ENCODE data around the gene XRCC5.
"Not testable (repeated sequence)": the region's sequence is repeated elsewhere in the genome, so short reads cannot be mapped to it uniquely, and the experiment has no call there.

Gene XRCC5

GRCh38 chr2:216192931-216193330 lies 83.8 kb downstream of the XRCC5 start:
- no peak for DNase-seq

- no peak for DNase-seq
These were observed 84.9 kb downstream of the XRCC5 start for GRCh38 chr2:216194013-216194412.

DNA sequence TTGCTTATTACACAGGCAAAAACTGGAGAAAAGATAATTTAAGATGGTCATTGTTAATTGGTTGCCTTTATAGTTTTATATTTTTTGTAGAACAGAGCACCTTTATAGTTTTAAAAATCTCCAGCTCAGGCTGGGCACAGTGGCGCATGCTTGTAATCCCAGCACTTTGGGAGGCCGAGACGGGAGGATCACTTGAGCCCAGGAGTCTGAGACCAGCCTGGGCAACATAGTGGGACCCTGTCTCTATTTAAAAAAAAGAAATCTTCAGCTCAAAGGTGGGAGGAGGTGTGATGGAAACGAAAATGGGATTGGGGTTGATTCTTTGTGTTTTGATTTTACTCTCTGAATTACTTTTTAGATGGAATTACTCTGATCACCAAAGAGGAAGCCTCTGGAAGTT lies 85.4 kb downstream of the XRCC5 start:
- DNase-seq = no peak

- DNase-seq = no peak
These were observed 86.4 kb downstream of the XRCC5 start for GRCh38 chr2:216195565-216196029.

GRCh38 chr2:216201692-216202306 lies 92.7 kb downstream of the XRCC5 start:
- no peak for DNase-seq

- no peak for DNase-seq
These were observed 93.6 kb downstream of the XRCC5 start for GRCh38 chr2:216202626-216203250.

GRCh38 chr2:216205486-216205885 lies 96.3 kb downstream of the XRCC5 start:
- DNase-seq = no peak

DNA sequence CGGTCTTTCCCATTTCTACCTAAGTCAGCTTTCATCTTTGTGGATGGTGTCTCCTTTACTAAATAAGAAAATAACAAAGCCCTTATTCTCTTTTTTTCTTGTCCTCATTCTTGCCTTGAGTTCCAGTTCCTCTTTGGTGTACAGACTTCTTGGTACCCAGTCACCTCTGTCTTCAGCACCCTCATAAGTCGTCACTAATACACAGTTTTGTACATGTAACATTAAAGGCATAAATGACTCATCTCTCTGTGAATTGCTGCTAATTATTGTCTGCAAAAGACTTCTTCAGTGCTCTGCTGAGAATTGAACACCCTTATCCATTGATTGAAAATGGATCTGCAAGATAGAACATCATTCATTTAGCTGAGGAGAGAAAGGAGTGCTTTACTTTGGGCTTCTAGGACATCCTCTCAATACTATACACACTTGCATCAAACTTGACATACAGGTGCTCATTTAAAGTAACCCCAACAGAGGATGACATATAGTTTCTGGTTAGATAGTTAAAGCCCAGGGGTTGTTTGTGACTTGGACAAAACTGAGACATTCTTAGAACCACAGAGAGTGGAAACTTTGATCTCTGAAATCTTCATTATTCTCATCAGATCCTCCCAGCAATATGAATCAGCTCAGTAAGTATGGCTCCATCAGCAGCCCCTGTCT lies 97.0 kb downstream of the XRCC5 start:
- DNase-seq = no peak

DNA sequence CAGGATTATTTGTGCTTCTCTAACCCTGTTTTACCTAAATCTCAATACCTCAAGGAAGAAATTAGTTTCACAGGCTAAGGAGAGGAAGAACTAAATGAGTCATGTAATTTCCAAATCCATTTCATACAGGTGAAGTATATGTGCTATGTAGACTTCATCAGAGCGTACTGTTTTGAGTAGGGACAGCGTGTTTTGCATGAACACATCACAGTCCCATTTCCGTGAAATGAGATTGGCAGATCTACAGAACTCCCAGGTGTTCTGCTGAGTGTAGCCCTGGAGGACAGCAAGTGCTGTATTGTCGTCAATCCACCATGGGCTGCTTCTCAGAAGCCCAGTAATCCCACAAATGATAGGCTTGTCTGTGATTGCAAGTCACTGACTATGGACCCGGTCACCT lies 97.7 kb downstream of the XRCC5 start:
- DNase-seq = no peak

- DNase-seq = not testable (repeated sequence)
These were observed 99.5 kb downstream of the XRCC5 start for GRCh38 chr2:216208661-216209060.

GRCh38 chr2:216210701-216211540 lies 101.8 kb downstream of the XRCC5 start:
- peak in 2 of 56 donors; percentile 3 to 11 for DNase-seq

- no peak for DNase-seq
These were observed 102.5 kb downstream of the XRCC5 start for GRCh38 chr2:216211614-216212145.

GRCh38 chr2:216214768-216215167 lies 105.6 kb downstream of the XRCC5 start:
- no peak for DNase-seq

DNA sequence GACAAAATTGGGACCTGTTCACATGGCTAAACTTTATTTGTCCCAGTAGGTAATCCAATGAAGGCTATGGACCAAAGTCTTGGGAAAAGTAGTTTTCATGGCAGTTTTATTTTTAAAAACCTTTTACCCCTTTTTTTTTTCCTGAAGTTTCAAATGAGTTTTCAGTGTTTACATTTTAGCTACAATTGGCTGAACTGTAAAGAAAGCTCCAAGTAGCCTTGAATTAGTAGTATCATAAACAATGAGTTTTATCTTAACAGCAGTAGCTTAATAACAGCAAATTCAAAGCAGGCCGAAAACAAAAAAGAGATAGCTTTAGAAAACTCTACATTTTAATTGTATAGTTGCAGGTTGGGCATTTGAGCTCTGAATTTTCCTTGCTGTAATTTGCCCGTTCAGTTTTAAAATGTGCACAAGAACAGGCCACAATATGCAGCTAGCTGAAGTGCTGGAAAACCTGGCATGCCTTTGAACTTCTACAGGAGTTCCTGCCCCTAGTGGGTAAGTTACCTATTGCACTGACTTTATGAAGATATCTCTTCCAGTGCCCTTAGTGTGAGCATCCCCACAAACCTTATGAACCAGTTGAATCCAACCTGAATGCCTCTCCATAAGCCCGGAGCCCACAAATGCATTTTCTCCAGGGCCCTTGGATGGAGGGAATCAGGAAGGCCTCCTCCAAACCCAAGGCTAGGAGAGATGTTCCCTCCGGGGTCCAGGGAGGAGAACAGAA lies 106.7 kb downstream of the XRCC5 start:
- no peak for DNase-seq

DNA sequence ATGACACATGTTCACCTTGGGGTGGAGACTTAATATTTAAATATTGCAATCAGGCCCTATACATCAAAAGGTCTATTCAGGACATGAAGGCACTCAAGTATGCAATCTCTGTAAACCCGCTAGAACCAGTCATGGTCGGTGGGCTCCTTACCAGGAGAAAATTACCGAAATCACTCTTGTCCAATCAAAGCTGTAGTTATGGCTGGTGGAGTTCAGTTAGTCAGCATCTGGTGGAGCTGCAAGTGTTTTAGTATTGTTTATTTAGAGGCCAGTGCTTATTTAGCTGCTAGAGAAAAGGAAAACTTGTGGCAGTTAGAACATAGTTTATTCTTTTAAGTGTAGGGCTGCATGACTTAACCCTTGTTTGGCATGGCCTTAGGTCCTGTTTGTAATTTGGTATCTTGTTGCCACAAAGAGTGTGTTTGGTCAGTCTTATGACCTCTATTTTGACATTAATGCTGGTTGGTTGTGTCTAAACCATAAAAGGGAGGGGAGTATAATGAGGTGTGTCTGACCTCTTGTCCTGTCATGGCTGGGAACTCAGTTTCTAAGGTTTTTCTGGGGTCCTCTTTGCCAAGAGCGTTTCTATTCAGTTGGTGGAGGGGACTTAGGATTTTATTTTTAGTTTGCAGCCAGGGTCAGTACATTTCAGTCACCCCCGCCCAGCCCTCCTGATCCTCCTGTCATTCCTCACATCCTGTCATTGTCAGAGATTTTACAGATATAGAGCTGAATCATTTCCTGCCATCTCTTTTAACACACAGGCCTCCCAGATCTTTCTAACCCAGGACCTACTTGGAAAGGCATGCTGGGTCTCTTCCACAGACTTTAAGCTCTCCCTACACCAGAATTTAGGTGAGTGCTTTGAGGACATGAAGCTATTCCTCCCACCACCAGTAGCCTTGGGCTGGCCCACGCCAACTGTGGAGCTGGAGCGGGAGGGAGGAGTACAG lies 108.1 kb downstream of the XRCC5 start:
- no peak for DNase-seq

DNA sequence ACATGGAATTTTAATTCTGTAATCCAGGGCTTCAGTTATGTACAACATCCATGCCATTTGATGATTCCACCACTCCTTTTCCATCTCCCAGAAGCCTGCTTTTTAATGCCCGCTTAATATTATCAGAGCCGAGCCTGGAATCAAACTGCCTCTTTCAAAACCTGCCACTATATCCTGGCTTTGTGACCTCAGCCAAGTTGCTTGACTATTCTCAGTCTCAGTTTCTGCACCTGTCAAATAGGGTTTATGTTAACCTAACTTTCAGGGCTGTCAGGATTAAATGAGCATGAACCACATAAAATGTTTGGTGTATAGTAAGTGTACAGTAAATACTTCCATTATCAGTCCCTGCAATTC lies 108.7 kb downstream of the XRCC5 start:
- no peak for DNase-seq

DNA sequence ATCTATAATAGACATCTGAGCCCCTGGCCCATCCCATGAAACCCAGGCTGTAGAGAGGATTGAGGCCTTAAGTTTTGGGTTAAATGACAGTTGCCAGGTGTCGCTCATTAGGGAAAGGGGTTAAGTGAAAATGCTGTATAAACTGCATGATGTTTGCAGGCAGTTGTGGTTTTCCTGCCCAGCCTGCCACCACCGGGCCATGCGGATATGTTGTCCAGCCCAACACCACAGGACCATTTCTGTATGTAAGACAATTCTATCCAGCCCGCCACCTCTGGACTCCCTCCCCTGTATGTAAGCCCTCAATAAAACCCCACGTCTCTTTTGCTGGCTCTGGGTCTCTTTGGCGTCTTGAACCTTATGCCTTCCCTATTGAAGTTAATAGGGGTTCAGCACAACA lies 110.7 kb downstream of the XRCC5 start:
- no peak for DNase-seq

DNA sequence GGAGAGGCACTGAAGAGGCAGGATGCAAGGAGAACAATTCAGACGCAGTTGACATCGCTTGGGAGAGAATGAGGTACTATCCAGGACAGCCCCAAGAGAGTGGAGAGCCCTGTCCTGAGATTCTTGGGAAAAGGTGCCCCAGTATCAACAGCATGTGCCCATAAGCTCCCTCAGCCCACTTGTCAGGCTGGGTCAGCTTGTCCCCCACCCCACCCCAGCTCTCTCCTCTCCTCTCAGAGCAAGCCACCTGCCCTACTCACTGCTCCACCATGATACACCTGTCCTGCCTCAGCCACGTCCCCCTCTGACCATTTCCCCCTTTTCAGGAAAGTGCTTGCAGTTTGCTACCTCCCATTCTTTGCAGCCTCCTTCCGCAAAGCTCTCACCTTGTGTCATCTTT lies 111.8 kb downstream of the XRCC5 start:
- DNase-seq = no peak

DNA sequence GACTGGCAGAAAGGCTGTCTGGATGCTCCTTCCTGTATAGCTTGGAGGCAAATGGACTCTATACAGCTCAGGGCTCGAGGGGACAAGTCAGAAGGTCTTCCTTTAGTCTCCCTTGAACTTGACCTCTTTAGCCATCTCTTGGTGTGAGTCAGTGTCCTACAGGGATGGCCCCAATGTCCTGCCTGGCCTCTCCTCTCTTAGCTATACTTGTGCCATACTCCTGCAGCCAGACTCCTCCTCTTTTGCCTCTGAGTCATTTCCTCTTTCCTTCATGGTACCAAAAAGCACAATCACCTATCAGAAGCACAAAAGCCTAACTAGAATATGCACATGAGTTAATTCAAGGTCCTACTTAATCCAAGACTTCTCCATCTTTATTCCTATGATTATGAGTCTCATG lies 112.7 kb downstream of the XRCC5 start:
- DNase-seq = no peak

Measured in nucleus accumbens (tissue), 56 donors.